PC-9 (cell line): ENCODE measurements around the gene DNM3.

ENCODE experiments used
- EZH2 ChIP-seq: fragments of 200-600 bp; sonication (generic); IDR thresholded peaks from 2 replicates; pipeline ENCODE4 v1.8.0; 2017; ENCODE audit warnings: antibody characterized with exemption, low read depth
- TF ChIP-seq, protein P1 (sequence below): fragments of 200-600 bp; sonication (generic); conservative IDR thresholded peaks from 2 replicates; pipeline ENCODE4 v1.6.1; 2017; ENCODE audit warnings: mixed run types, antibody characterized with exemption, mild to moderate bottlenecking, moderate library complexity

DNA sequence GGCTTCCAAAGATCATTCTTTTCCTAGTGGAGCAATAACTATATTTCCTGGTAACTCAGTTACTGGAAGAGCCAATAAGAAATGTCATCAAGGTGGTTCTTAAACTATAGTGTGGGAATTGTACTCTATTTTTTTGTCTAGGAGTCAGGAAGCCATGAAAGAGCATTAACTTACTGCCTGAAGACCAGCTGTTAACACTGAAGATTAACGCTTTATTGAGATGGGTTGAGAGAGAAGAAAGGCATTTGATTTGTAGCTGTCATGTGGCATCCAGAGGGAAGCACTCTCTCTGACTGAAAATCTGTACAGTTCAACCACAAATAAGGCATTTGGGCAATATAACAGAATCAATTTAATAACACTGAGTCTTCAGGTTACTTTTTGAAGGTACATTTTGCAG lies 76.0 kb downstream of the DNM3 start:
- TF ChIP-seq, protein P1, sequence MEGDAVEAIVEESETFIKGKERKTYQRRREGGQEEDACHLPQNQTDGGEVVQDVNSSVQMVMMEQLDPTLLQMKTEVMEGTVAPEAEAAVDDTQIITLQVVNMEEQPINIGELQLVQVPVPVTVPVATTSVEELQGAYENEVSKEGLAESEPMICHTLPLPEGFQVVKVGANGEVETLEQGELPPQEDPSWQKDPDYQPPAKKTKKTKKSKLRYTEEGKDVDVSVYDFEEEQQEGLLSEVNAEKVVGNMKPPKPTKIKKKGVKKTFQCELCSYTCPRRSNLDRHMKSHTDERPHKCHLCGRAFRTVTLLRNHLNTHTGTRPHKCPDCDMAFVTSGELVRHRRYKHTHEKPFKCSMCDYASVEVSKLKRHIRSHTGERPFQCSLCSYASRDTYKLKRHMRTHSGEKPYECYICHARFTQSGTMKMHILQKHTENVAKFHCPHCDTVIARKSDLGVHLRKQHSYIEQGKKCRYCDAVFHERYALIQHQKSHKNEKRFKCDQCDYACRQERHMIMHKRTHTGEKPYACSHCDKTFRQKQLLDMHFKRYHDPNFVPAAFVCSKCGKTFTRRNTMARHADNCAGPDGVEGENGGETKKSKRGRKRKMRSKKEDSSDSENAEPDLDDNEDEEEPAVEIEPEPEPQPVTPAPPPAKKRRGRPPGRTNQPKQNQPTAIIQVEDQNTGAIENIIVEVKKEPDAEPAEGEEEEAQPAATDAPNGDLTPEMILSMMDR = no peak
- no peak for TF ChIP-seq EZH2
